ENCODE measurements around the gene ZP1. TPM values are rescaled to one million over a fixed set of nuclear protein-coding genes. Genes with fewer than 3 reads are reported as not detected.

Gene ZP1
- total RNA-seq, 3 donors from 2014 or later (not counting 1 experiment from before 2014, with no cell fraction given), result 0.35 TPM; not detected in 2

- Mint-ChIP-seq H3K4me1 (peaks cover 2 to 12% of the 10 kb centered on the region in 2 donors), H3K4me3 (no peak overlapping the region), H3K27me3 (ENCODE audit: low read depth in 2 of 2) (no peaks in the 10 kb centered on the region), H3K9me3 (no peaks in the 10 kb centered on the region), H3K27ac (peak overlapping the region; percentile 38 to 53), H3K36me3 (peaks cover 18% of the 10 kb centered on the region)
- Histone ChIP-seq H3K9me3 (ENCODE audit: control insufficient read depth, insufficient read depth, low read length) (no peaks in the 10 kb centered on the region), H3K4me3 (ENCODE audit: low read length) (no peak overlapping the region), H3K27ac (ENCODE audit: low read length) (no peak overlapping the region), H3K4me1 (ENCODE audit: control insufficient read depth, insufficient read depth, low read length) (peaks cover 4% of the 10 kb centered on the region), H3K36me3 (ENCODE audit: control insufficient read depth, insufficient read depth, low read length) (peaks cover 29% of the 10 kb centered on the region), H3K27me3 (ENCODE audit: control insufficient read depth, insufficient read depth, low read length) (no peaks in the 10 kb centered on the region)
- 55% methylated on average over 7 of the region's 7 CpGs for WGBS (ENCODE audit: insufficient coverage)
- ATAC-seq (no peak), DNase-seq (no peak)
- no peak for TF ChIP-seq CTCF (IDR thresholded peaks at IDR 0.05)
- intact Hi-C loops (cut with micrococcal nuclease), result no loop called here
These were observed 23.9 kb downstream of the ZP1 start for GRCh38 chr11:60891103-60891741.

GRCh38 chr11:60895687-60896086 lies 28.3 kb downstream of the ZP1 start:
- peaks cover 66% of the 10 kb centered on the region for H3K36me3 ChIP-seq (ENCODE audit: control insufficient read depth, insufficient read depth, low read length)
- WGBS (ENCODE audit: insufficient coverage), result 87% methylated on average over 2 of the region's 5 CpGs
- Mint-ChIP-seq H3K9me3 (no peaks in the 10 kb centered on the region), H3K4me1 (peaks cover 0 to 5% of the 10 kb centered on the region in 2 donors), H3K27me3 (ENCODE audit: low read depth in 2 of 2) (no peaks in the 10 kb centered on the region), H3K27ac (no peak overlapping the region), H3K36me3 (peaks cover 39% of the 10 kb centered on the region), H3K4me3 (no peak overlapping the region)
- DNase-seq (no peak), ATAC-seq (no peak)
- H3K9me3 ChIP-seq (ENCODE audit: control insufficient read depth, insufficient read depth, low read length), result no peaks in the 10 kb centered on the region
- no peak overlapping the region for H3K4me3 ChIP-seq (ENCODE audit: low read length)
- H3K4me1 ChIP-seq (ENCODE audit: control insufficient read depth, insufficient read depth, low read length), result peaks cover under 1% of the 10 kb centered on the region
- intact Hi-C loops (cut with micrococcal nuclease), result no loop called here
- H3K27me3 ChIP-seq (ENCODE audit: control insufficient read depth, insufficient read depth, low read length), result no peaks in the 10 kb centered on the region
- H3K27ac ChIP-seq (ENCODE audit: low read length), result no peak overlapping the region
- no peak for TF ChIP-seq CTCF (IDR thresholded peaks at IDR 0.05)

- no peak for TF ChIP-seq CTCF (IDR thresholded peaks at IDR 0.05)
- ATAC-seq, result no peak
- peaks cover 81% of the 10 kb centered on the region for H3K36me3 ChIP-seq (ENCODE audit: control insufficient read depth, insufficient read depth, low read length)
- 97% methylated on average over 4 of the region's 4 CpGs for WGBS (ENCODE audit: insufficient coverage)
- Mint-ChIP-seq H3K4me1 (no peaks in the 10 kb centered on the region), H3K27ac (peak overlapping the region in 1 of 2 donors; percentile 41), H3K4me3 (no peak overlapping the region), H3K36me3 (peaks cover 39% of the 10 kb centered on the region), H3K27me3 (ENCODE audit: low read depth in 2 of 2) (no peaks in the 10 kb centered on the region), H3K9me3 (no peaks in the 10 kb centered on the region)
- no peaks in the 10 kb centered on the region for H3K4me1 ChIP-seq (ENCODE audit: control insufficient read depth, insufficient read depth, low read length)
- DNase-seq, result no peak
- no peak overlapping the region for H3K4me3 ChIP-seq (ENCODE audit: low read length)
- no peaks in the 10 kb centered on the region for H3K9me3 ChIP-seq (ENCODE audit: control insufficient read depth, insufficient read depth, low read length)
- no peak overlapping the region for H3K27ac ChIP-seq (ENCODE audit: low read length)
- intact Hi-C loops (cut with micrococcal nuclease), result no loop called here
- H3K27me3 ChIP-seq (ENCODE audit: control insufficient read depth, insufficient read depth, low read length), result no peaks in the 10 kb centered on the region
These were observed 30.2 kb downstream of the ZP1 start for GRCh38 chr11:60897496-60897895.

Measured in natural killer cell (primary cell).